Spleen (tissue), 7 donors: ENCODE measurements around the gene SPRR2E.

Source experiments
- POLR2A ChIP-seq, 3 donors: fragments of 450-650 bp; IDR thresholded peaks; one replicate each; pipeline ENCODE4 v1.5.1; 2017; ENCODE audit warnings: antibody characterized with exemption in 3 of 3, mild to moderate bottlenecking in 1 of 3
- TF ChIP-seq, protein P1 (sequence below), 11 experiments: fragments of 200-600 bp in 7 of 11; fragments of 450-650 bp in 4 of 11; sonication (generic) in 4 of 11; IDR thresholded peaks in 8 of 11; conservative IDR thresholded peaks in 3 of 11; 1 replicate in 7 of 11; 2 replicates in 4 of 11; pipeline versions ENCODE4 v1.4.0 to v1.8.0; 2016 to 2021; ENCODE audit warnings: antibody characterized with exemption in 11 of 11, inconsistent platforms in 4 of 11, mild to moderate bottlenecking in 1 of 11
- donor health status: DM: no; HTN: no; CAD: no; lungs with moderate emphysema.
- donor health status: DM: no; HTN: no; CAD: no.
- donor health status: DM: no; HTN: no; CAD: no.

DNA sequence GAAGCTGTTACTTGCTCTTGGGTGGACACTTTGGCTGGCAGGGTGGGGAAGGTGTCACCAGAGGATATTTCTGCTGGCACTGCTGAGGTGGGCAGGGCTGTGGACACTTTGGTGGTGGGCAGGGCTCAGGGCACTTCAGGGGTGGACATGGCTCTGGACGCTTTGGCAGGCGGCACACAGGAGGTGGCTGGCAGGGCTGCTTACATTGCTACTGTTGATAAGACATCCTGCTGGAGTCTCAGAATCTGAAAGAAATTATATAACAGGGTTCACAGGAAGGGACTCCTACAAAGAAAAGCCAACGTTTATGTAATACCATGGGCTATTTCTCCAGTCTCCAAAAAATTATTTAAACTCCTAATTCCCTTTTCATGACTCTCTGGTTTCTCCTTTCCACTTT, 46.2 kb upstream of the SPRR2E start:
- TF ChIP-seq, protein P1, sequence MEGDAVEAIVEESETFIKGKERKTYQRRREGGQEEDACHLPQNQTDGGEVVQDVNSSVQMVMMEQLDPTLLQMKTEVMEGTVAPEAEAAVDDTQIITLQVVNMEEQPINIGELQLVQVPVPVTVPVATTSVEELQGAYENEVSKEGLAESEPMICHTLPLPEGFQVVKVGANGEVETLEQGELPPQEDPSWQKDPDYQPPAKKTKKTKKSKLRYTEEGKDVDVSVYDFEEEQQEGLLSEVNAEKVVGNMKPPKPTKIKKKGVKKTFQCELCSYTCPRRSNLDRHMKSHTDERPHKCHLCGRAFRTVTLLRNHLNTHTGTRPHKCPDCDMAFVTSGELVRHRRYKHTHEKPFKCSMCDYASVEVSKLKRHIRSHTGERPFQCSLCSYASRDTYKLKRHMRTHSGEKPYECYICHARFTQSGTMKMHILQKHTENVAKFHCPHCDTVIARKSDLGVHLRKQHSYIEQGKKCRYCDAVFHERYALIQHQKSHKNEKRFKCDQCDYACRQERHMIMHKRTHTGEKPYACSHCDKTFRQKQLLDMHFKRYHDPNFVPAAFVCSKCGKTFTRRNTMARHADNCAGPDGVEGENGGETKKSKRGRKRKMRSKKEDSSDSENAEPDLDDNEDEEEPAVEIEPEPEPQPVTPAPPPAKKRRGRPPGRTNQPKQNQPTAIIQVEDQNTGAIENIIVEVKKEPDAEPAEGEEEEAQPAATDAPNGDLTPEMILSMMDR (IDR thresholded peaks at IDR 0.05 in 8 of 11, conservative IDR thresholded peaks at IDR 0.05 in 3 of 11): no peak
- no peak for TF ChIP-seq POLR2A (IDR thresholded peaks at IDR 0.05)
